Measurements from ENCODE around the gene MSGN1. TPM values are rescaled to one million over a fixed set of nuclear protein-coding genes. Genes with fewer than 3 reads are reported as not detected.

MSGN1 gene
- total RNA-seq, 1 experiment from 2014 or later, result not detected

GRCh38 chr2:17813010-17813741, 3.1 kb upstream of the MSGN1 start:
- no peak overlapping the region for H2AFZ ChIP-seq (ENCODE audit: low read length)

More at GRCh38 chr2:17813010-17813741, 3.1 kb upstream of the MSGN1 start:
- Histone ChIP-seq H4K91ac (ENCODE audit: insufficient read length, low read depth, low read length) (no peak overlapping the region), H3T11ph (ENCODE audit: low read length) (no peak overlapping the region), H3K4me1 (ENCODE audit: insufficient read depth, low read length) (no peaks in the 10 kb centered on the region), H2AK5ac (ENCODE audit: insufficient read length, low read length) (no peak overlapping the region), H2BK5ac (ENCODE audit: insufficient read length, low read length) (no peak overlapping the region), H2BK120ac (ENCODE audit: low read depth, low read length, poor library complexity, severe bottlenecking) (no peak overlapping the region), H3K27me3 (ENCODE audit: insufficient read depth, low read length) (no peaks in the 10 kb centered on the region), H3K56ac (ENCODE audit: insufficient read length, low read depth, low read length) (no peak overlapping the region), H3K79me1 (ENCODE audit: insufficient read depth, low read depth, low read length, poor library complexity, severe bottlenecking) (no peaks in the 10 kb centered on the region), H4K20me1 (ENCODE audit: control insufficient read depth, insufficient read depth, insufficient read length) (no peaks in the 10 kb centered on the region), H2BK15ac (ENCODE audit: low read depth, low read length) (no peak overlapping the region), H3K9me3 (ENCODE audit: control insufficient read depth, low read depth, low read length) (no peaks in the 10 kb centered on the region), H3K27ac (ENCODE audit: insufficient read length, low read depth, low read length) (no peak overlapping the region), H4K5ac (ENCODE audit: insufficient read length, low read depth, low read length) (no peak overlapping the region), H3K79me2 (ENCODE audit: insufficient read depth, low read length) (no peaks in the 10 kb centered on the region), H4K8ac (replicated peaks; ENCODE audit: insufficient read length, low read depth, low read length) (no peak overlapping the region), H3K23me2 (ENCODE audit: insufficient read length, low read depth, low read length, poor library complexity, severe bottlenecking) (no peaks in the 10 kb centered on the region), H2BK12ac (ENCODE audit: insufficient read length, low read depth, low read length) (no peak overlapping the region), H2BK20ac (ENCODE audit: low read depth, low read length, poor library complexity, severe bottlenecking) (no peak overlapping the region), H3K14ac (ENCODE audit: insufficient read depth, low read length) (no peak overlapping the region), H3K18ac (ENCODE audit: insufficient read length, low read depth, low read length) (no peak overlapping the region), H3K4me2 (ENCODE audit: insufficient read depth, insufficient read length, low read length) (no peak overlapping the region), H3K4ac (ENCODE audit: low read depth, low read length) (no peak overlapping the region), H3K9ac (ENCODE audit: extremely low read depth, insufficient read length, low read length) (no peak overlapping the region), H3K23ac (ENCODE audit: insufficient read length, low read depth, low read length) (no peak overlapping the region)
- TF ChIP-seq, protein P1, sequence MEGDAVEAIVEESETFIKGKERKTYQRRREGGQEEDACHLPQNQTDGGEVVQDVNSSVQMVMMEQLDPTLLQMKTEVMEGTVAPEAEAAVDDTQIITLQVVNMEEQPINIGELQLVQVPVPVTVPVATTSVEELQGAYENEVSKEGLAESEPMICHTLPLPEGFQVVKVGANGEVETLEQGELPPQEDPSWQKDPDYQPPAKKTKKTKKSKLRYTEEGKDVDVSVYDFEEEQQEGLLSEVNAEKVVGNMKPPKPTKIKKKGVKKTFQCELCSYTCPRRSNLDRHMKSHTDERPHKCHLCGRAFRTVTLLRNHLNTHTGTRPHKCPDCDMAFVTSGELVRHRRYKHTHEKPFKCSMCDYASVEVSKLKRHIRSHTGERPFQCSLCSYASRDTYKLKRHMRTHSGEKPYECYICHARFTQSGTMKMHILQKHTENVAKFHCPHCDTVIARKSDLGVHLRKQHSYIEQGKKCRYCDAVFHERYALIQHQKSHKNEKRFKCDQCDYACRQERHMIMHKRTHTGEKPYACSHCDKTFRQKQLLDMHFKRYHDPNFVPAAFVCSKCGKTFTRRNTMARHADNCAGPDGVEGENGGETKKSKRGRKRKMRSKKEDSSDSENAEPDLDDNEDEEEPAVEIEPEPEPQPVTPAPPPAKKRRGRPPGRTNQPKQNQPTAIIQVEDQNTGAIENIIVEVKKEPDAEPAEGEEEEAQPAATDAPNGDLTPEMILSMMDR (conservative IDR thresholded peaks at IDR 0.05), result no peak
- no peaks in the 10 kb centered on the region for H3K36me3 Mint-ChIP-seq (ENCODE audit: insufficient read depth in 1 of 3, low read depth in 3 of 3)
- no peak for DNase-seq
- H3K4me3 Mint-ChIP-seq, result no peak overlapping the region
- H3K9me3 Mint-ChIP-seq, result no peaks in the 10 kb centered on the region
- no CpG with 5 or more reads among the region's 5 CpGs for WGBS (ENCODE audit: extremely low coverage, insufficient read length, low lambda C conversion rate)
- peaks cover 29 to 31% of the 10 kb centered on the region in 2 experiments for H3K4me1 Mint-ChIP-seq
- H3K27ac Mint-ChIP-seq, result no peak overlapping the region; a peak in 2 of 7 replicates
- peaks cover 15% of the 10 kb centered on the region for H3K27me3 Mint-ChIP-seq (ENCODE audit: low read depth)

Data from H9 (cell line).